K562 (cell line): Measurements from ENCODE around the gene HMGXB3. TPM values are rescaled to one million over a fixed set of nuclear protein-coding genes. Genes with fewer than 3 reads are reported as not detected.
A peak's percentile ranks its signal among the peaks of the same experiment; 100 is the strongest.

Source experiments
- ATAC-seq: fragments of 200-7000 bp; cut with Tn5 transposase; 3 replicates; pipeline ENCODE4 v1.9.1; 2020; ENCODE audit warnings: moderate library complexity
- BruUV-seq: library from RNA; stranded (reverse); fragments of 400-500 nt; replicated peaks from 2 replicates; lab custom pipeline; 2021; lab: Mats Ljungman, UMichigan
- CTCF ChIA-PET: fragments of 300-600 bp; formaldehyde crosslinking; extraction: SDS; loops from one replicate; lab custom pipeline; 2021; ENCODE audit warnings: low intra/inter-chr PET ratio; lab: Yijun Ruan, JAX
- POLR2A ChIA-PET: fragments of 300-600, 350-650 bp; sonication (Branson Sonifier 250); formaldehyde crosslinking; extraction: SDS; loops from one replicate; lab custom pipeline; 2021; ENCODE audit warnings: antibody characterized with exemption, inconsistent platforms; lab: Yijun Ruan, JAX
- DNase-seq, 4 experiments: peaks; one replicate each; pipeline versions ENCODE4 v3.0.0 to v3.0.0-alpha.2; 2011 to 2018; ENCODE audit warnings: low spot score in 3 of 4, mixed read lengths in 3 of 4; ENCODE audit errors: extremely low read depth in 1 of 4
- FAIRE-seq: peaks from 2 replicates; lab custom pipeline; 2011; peaks lifted over from hg19 to GRCh38; lab: Jason Lieb, UNC
- H2AFZ ChIP-seq: 2 replicates; pipeline ENCODE4 v1.6.0; 2011; ENCODE audit warnings: low read depth, low read length, control low read depth, inconsistent platforms
- H3K27ac ChIP-seq: fragments of 200-600 bp; 3 replicates; pipeline ENCODE4 v1.8.0; 2011; ENCODE audit warnings: low read depth, mild to moderate bottlenecking, control low read depth, inconsistent platforms, low read length, moderate library complexity, mixed read lengths; ENCODE audit errors: extremely low read depth
- H3K27me3 ChIP-seq, 2 experiments: fragments of 300-600 bp in 1 of 2; 2 replicates in 1 of 2; 3 replicates in 1 of 2; pipeline versions ENCODE4 v1.6.0 to v1.8.0; 2011; ENCODE audit warnings: inconsistent platforms in 2 of 2, low read length in 2 of 2, mild to moderate bottlenecking in 1 of 2, mixed read lengths in 1 of 2, moderate library complexity in 1 of 2; ENCODE audit not compliant: control insufficient read depth in 2 of 2, insufficient read depth in 2 of 2
- H3K36me3 ChIP-seq: fragments of 300-600 bp; 3 replicates; pipeline ENCODE4 v1.8.0; 2011; ENCODE audit warnings: mild to moderate bottlenecking, low read length, inconsistent platforms; ENCODE audit not compliant: control insufficient read depth, insufficient read depth
- H3K4me1 ChIP-seq, 2 experiments: fragments of 200-600 bp in 1 of 2; replicated peaks in 1 of 2; 2 replicates in 1 of 2; 3 replicates in 1 of 2; pipeline versions ENCODE4 v1.5.1 to v1.8.0; 2011; ENCODE audit warnings: inconsistent platforms in 2 of 2, low read length in 2 of 2, mild to moderate bottlenecking in 1 of 2, mixed read lengths in 1 of 2, moderate library complexity in 1 of 2; ENCODE audit not compliant: control insufficient read depth in 2 of 2, insufficient read depth in 2 of 2
- H3K4me2 ChIP-seq: 2 replicates; pipeline ENCODE4 v1.6.1; 2011; ENCODE audit warnings: low read length, control low read depth, inconsistent platforms, mixed read lengths; ENCODE audit not compliant: insufficient read depth
- H3K4me3 ChIP-seq: fragments of 200-600 bp; sonication (generic), shearing (Covaris generic); 2 replicates; pipeline ENCODE4 v1.5.1; 2016; ENCODE audit warnings: control low read depth, inconsistent platforms
- H3K79me2 ChIP-seq: fragments of 200-600 bp; 3 replicates; pipeline ENCODE4 v1.8.0; 2011; ENCODE audit warnings: low read length, inconsistent platforms; ENCODE audit not compliant: control insufficient read depth, insufficient read depth
- H3K9ac ChIP-seq, 2 experiments: 2 replicates each; pipeline versions ENCODE4 v1.6.0 to v1.6.1; 2011; ENCODE audit warnings: low read depth in 2 of 2, low read length in 2 of 2, control low read depth in 1 of 2, inconsistent platforms in 1 of 2, mild to moderate bottlenecking in 1 of 2, mixed read lengths in 1 of 2; ENCODE audit not compliant: insufficient read depth in 1 of 2
- H3K9me1 ChIP-seq: one replicate; pipeline ENCODE4 v1.6.0; 2011; ENCODE audit warnings: inconsistent platforms, mild to moderate bottlenecking, low read length, moderate library complexity; ENCODE audit not compliant: control insufficient read depth, insufficient read depth
- H3K9me3 ChIP-seq: replicated peaks from 2 replicates; pipeline ENCODE4 v1.5.1; 2011; ENCODE audit warnings: low read depth, low read length, inconsistent platforms; ENCODE audit not compliant: control insufficient read depth, insufficient read depth
- H4K20me1 ChIP-seq: replicated peaks from 2 replicates; pipeline ENCODE4 v1.6.1; 2011; ENCODE audit warnings: low read length, inconsistent platforms, mixed read lengths; ENCODE audit not compliant: control insufficient read depth, insufficient read depth
- ARID1B ChIP-seq: fragments of 450-650 bp; IDR thresholded peaks from 2 replicates; pipeline ENCODE4 v1.6.1; 2016; ENCODE audit warnings: antibody characterized with exemption, mild to moderate bottlenecking, inconsistent platforms
- CBFA2T2 ChIP-seq: fragments of 450-650 bp; conservative IDR thresholded peaks from 2 replicates; pipeline ENCODE4 v1.6.1; 2017; ENCODE audit warnings: mild to moderate bottlenecking
- CBFA2T3 ChIP-seq: fragments of 450-650 bp; IDR thresholded peaks from 2 replicates; pipeline ENCODE4 v1.6.1; 2017
- GATA2 ChIP-seq: sonication (generic); formaldehyde crosslinking; IDR thresholded peaks from 2 replicates; pipeline ENCODE4 v1.4.0; 2020; ENCODE audit warnings: mild to moderate bottlenecking, missing genetic modification reagents
- MGA ChIP-seq: fragments of 450-650 bp; IDR thresholded peaks from 2 replicates; pipeline ENCODE4 v1.6.1; 2016; ENCODE audit warnings: mild to moderate bottlenecking, moderate library complexity
- RCOR1 ChIP-seq, 2 experiments: IDR thresholded peaks; 2 replicates each; pipeline ENCODE4 v1.6.1; 2012; ENCODE audit warnings: low read depth in 2 of 2, low read length in 2 of 2, borderline replicate concordance in 1 of 2, improper control_type of control experiment in 1 of 2
- TAL1 ChIP-seq: fragments of 450-650 bp; IDR thresholded peaks from 2 replicates; pipeline ENCODE4 v1.6.1; 2016; ENCODE audit warnings: mild to moderate bottlenecking
- TEAD1 ChIP-seq, 2 experiments: fragments of 450-650 bp in 1 of 2; sonication (generic) in 1 of 2; formaldehyde crosslinking; IDR thresholded peaks; 2 replicates each; pipeline versions ENCODE4 v1.4.0 to v1.8.0; 2020 to 2022; ENCODE audit warnings: mild to moderate bottlenecking in 2 of 2, missing genetic modification reagents in 1 of 2
- ZNF766 ChIP-seq: fragments of 200-800 bp; sonication (Bioruptor generic); conservative IDR thresholded peaks from 2 replicates; pipeline ENCODE4 v1.6.1; 2016; ENCODE audit warnings: missing genetic modification characterization, missing compliant biosample characterization
- WGBS: fragments of 100-300 bp; shearing (Covaris generic); methylation state at CpG from one replicate; pipeline ENCODE4 v1.1.6; 2016; ENCODE audit warnings: low coverage, mixed read lengths; ENCODE audit not compliant: insufficient coverage; ENCODE audit errors: missing lambda C conversion rate; 5-methylcytosine and 5-hydroxymethylcytosine counted together
- in situ Hi-C: fragments of 300-500 bp; cut with MboI; formaldehyde crosslinking; loops from 4 replicates; pipeline ENCODE4 v1.15.0; 2018; ENCODE audit warnings: inconsistent platforms, mixed read lengths
- intact Hi-C: fragments of 100-400 bp; cut with micrococcal nuclease; formaldehyde crosslinking; loops from 2 replicates; pipeline ENCODE4 v1.14.2; 2022
- polyA plus RNA-seq, 8 experiments: library from polyadenylated mRNA; depleted of rRNA in 4 of 8; stranded (reverse) in 5 of 8; unstranded in 3 of 8; fragments of >200 nt; fragmentation: Nextera tagmentation in 2 of 8; fragmentation: Illumina TruSeq in 1 of 8; extraction: Ambion mirVana in 2 of 8; extraction: Trizol in 1 of 8; gene quantifications; 2 replicates each; pipeline versions ENCODE4 v1.2.1 to v1.2.3, GENCODE V29; 2011 to 2014; ENCODE audit warnings: inconsistent platforms in 1 of 8, missing spikeins in 1 of 8
- total RNA-seq, 7 experiments: library from RNA; depleted of rRNA in 6 of 7; stranded (reverse); fragments of >200 nt in 6 of 7; fragmentation: Illumina TruSeq in 2 of 7; extraction: Trizol in 2 of 7; gene quantifications; 2 replicates each; pipeline versions ENCODE4 v1.2.1 to v1.2.3, GENCODE V29; 2011 to 2021; ENCODE audit warnings: low replicate concordance in 1 of 7

HMGXB3 gene
- total and polyA plus RNA-seq, 9 of the 15 experiments (the other 6 are each of a cell fraction or from before 2014, with no cell fraction given) = 1.8 to 44.1 (median 32.2) TPM

- no peak overlapping the region for H3K27ac ChIP-seq
- ATAC-seq = no peak
- no peaks in the 10 kb centered on the region for H3K79me2 ChIP-seq
- H3K4me3 ChIP-seq = no peak overlapping the region
- WGBS = 62% methylated on average over 9 of the region's 9 CpGs
- no peak overlapping the region for H3K4me2 ChIP-seq
- FAIRE-seq = no peak
- peaks cover 0 to 8% of the 10 kb centered on the region in 2 experiments; a peak in 2 of 5 replicates for H3K4me1 ChIP-seq
- CTCF ChIA-PET = no interaction called here
- H2AFZ ChIP-seq = peak overlapping the region; percentile 3; the same call in 1 of the 2 replicates
- no TSS peak for BruUV-seq
- intact Hi-C loops (no loop called here), in situ Hi-C loops (no loop called here)
- H3K9ac ChIP-seq = peak overlapping the region in 1 of 2 experiments; percentile 29; a peak in 1 of 4 replicates
- no peaks in the 10 kb centered on the region for H3K9me1 ChIP-seq
- POLR2A ChIA-PET = interaction anchor here (0.7 kb wide), 1 partner anchor 801 kb away, joined by 3 read pairs; no protein-coding TSS in a partner anchor
- no peak for DNase-seq
- H3K36me3 ChIP-seq = no peaks in the 10 kb centered on the region
- H3K27me3 ChIP-seq = no peaks in the 10 kb centered on the region
- no peaks in the 10 kb centered on the region for H3K9me3 ChIP-seq
- no peaks in the 10 kb centered on the region for H4K20me1 ChIP-seq
- TF ChIP-seq ZNF766 (0 out of 2 replicates have a peak, but pooled peaks have one; percentile 24), CBFA2T3 (peak; percentile 39; the same call in 1 of the 2 replicates), MGA (no peak), TAL1 (0 out of 2 replicates have a peak, but pooled peaks have one; percentile 17), RCOR1 (IDR thresholded peaks at IDR 0.05; ENCODE audit: borderline replicate concordance in 1 of 2, low read depth in 2 of 2, low read length in 2 of 2) (0 out of 4 replicates have a peak, but pooled peaks of 1 of the 2 experiments have one; percentile 20), CBFA2T2 (0 out of 2 replicates have a peak, but pooled peaks have one; percentile 7), ARID1B (peak; percentile 38; the same call in 1 of the 2 replicates), GATA2 (CRISPR knock-in tag) (peak; percentile 38; the same call in 1 of the 2 replicates), TEAD1 (CRISPR knock-in tag; IDR thresholded peaks at IDR 0.05) (no peak)
These were observed 47.0 kb upstream of the HMGXB3 start for GRCh38 chr5:149953436-149954121.
